ENCODE data around the gene TTC9.

DNA sequence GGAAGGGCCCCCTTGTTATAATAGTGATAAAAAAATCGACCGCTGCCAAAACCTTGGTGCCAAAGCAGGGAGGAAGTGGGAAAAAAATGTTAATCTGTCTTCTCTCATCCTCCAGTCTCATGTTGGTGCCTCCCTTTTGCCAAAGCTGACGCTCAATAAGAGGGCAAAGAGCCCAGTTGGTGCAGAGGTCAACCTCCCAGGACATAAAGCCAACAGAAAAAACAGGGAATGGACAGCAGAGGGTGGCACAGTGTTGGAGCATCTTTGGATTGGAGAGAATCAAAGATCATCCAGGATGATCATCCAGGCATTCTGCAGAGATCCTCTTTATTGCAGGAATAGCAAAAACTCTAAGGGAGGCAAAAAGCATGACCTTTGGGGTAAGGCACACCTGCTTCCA, 9.8 kb upstream of the TTC9 start:
- TF ChIP-seq, protein P1, sequence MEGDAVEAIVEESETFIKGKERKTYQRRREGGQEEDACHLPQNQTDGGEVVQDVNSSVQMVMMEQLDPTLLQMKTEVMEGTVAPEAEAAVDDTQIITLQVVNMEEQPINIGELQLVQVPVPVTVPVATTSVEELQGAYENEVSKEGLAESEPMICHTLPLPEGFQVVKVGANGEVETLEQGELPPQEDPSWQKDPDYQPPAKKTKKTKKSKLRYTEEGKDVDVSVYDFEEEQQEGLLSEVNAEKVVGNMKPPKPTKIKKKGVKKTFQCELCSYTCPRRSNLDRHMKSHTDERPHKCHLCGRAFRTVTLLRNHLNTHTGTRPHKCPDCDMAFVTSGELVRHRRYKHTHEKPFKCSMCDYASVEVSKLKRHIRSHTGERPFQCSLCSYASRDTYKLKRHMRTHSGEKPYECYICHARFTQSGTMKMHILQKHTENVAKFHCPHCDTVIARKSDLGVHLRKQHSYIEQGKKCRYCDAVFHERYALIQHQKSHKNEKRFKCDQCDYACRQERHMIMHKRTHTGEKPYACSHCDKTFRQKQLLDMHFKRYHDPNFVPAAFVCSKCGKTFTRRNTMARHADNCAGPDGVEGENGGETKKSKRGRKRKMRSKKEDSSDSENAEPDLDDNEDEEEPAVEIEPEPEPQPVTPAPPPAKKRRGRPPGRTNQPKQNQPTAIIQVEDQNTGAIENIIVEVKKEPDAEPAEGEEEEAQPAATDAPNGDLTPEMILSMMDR (IDR thresholded peaks at IDR 0.05; ENCODE audit: low read depth, low read length, poor library complexity, severe bottlenecking): no peak
- no peak for TF ChIP-seq EZH2phosphoT487 (IDR thresholded peaks at IDR 0.05; ENCODE audit: borderline replicate concordance, low read length)
